Measurements from ENCODE around the gene TEX36. TPM values are rescaled to one million over a fixed set of nuclear protein-coding genes. Genes with fewer than 3 reads are reported as not detected.

TEX36 gene
- total and polyA plus RNA-seq, 9 of the 15 experiments (the other 6 are each of a cell fraction or from before 2014, with no cell fraction given) = 0.10 to 0.82 (median 0.15) TPM; not detected in 6

DNA sequence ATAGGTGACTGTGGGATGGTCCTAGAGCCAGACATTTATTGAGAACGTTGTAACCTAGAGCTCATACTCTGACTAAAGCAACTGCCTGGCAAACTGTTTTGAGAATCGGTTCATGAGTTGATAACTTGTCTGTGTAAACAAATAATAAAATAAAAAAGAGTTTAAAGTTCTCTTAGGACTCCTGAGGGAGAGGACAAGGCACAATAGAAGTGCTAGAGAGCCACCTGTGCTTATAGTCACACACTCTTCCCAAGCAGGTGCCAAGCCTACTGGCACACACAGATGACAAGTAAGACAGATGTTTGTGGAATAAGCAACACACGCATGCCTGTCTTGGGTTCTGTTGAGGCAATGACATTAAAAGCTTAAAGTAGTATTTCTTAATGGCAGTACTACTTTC is 44.5 kb upstream of the TEX36 start:
- WGBS (ENCODE audit: insufficient coverage, low coverage, missing lambda C conversion rate) = 57% methylated on average over 3 of the region's 3 CpGs
- H3K9me1 ChIP-seq (ENCODE audit: control insufficient read depth, insufficient read depth, low read length) = no peaks in the 10 kb centered on the region
- H3K27me3 ChIP-seq (ENCODE audit: control insufficient read depth in 2 of 2, insufficient read depth in 2 of 2, low read length in 2 of 2) = no peaks in the 10 kb centered on the region
- no peaks in the 10 kb centered on the region for H3K9me3 ChIP-seq (replicated peaks; ENCODE audit: control insufficient read depth, insufficient read depth, low read depth, low read length)
- H3K27ac ChIP-seq (ENCODE audit: extremely low read depth, low read depth, low read length) = no peak overlapping the region
- no peak overlapping the region for H2AFZ ChIP-seq (ENCODE audit: low read depth, low read length)
- in situ Hi-C loops (cut with MboI) = no loop called here
- ChIA-PET POLR2A (interaction anchor here (0.8 kb wide), 1 partner anchor 928 kb away, joined by 4 read pairs; no protein-coding TSS in a partner anchor), CTCF (ENCODE audit: low intra/inter-chr PET ratio) (no interaction called here)
- TF ChIP-seq HDAC8 (tag; IDR thresholded peaks at IDR 0.05) (no peak), BRF1 (IDR thresholded peaks at IDR 0.05; ENCODE audit: borderline replicate concordance, extremely low read depth, insufficient read length) (no peak), NCOA2 (IDR thresholded peaks at IDR 0.05; ENCODE audit: partially characterized antibody in 2 of 2) (no peak)
- TF ChIP-seq, protein P1, sequence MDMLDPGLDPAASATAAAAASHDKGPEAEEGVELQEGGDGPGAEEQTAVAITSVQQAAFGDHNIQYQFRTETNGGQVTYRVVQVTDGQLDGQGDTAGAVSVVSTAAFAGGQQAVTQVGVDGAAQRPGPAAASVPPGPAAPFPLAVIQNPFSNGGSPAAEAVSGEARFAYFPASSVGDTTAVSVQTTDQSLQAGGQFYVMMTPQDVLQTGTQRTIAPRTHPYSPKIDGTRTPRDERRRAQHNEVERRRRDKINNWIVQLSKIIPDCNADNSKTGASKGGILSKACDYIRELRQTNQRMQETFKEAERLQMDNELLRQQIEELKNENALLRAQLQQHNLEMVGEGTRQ (CRISPR knock-in tag; IDR thresholded peaks at IDR 0.05) = no peak
- TF ChIP-seq, protein P2, sequence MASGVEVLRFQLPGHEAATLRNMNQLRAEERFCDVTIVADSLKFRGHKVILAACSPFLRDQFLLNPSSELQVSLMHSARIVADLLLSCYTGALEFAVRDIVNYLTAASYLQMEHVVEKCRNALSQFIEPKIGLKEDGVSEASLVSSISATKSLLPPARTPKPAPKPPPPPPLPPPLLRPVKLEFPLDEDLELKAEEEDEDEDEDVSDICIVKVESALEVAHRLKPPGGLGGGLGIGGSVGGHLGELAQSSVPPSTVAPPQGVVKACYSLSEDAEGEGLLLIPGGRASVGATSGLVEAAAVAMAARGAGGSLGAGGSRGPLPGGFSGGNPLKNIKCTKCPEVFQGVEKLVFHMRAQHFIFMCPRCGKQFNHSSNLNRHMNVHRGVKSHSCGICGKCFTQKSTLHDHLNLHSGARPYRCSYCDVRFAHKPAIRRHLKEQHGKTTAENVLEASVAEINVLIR (CRISPR knock-in tag; IDR thresholded peaks at IDR 0.05) = no peak
- ATAC-seq (no peak), DNase-seq (ENCODE audit: extremely low read depth in 1 of 4, low spot score in 3 of 4) (no peak), FAIRE-seq (no peak)
- BruUV-seq (replicated peaks) = no TSS peak
- no peaks in the 10 kb centered on the region for H3K79me2 ChIP-seq (ENCODE audit: control insufficient read depth, insufficient read depth, low read length)
- H3K9ac ChIP-seq (ENCODE audit: insufficient read depth in 1 of 2, low read depth in 2 of 2, low read length in 2 of 2) = no peak overlapping the region
- H3K36me3 ChIP-seq (ENCODE audit: control insufficient read depth, insufficient read depth, low read length) = peaks cover 92% of the 10 kb centered on the region
- no peak overlapping the region for H3K4me3 ChIP-seq
- no peak overlapping the region for H3K4me2 ChIP-seq (ENCODE audit: insufficient read depth, low read length)
- H3K4me1 ChIP-seq (replicated peaks in 1 of 2; ENCODE audit: control insufficient read depth in 2 of 2, insufficient read depth in 2 of 2, low read length in 2 of 2) = no peaks in the 10 kb centered on the region
- intact Hi-C loops (cut with micrococcal nuclease) = no loop called here
- H4K20me1 ChIP-seq (replicated peaks; ENCODE audit: control insufficient read depth, insufficient read depth, low read length) = no peaks in the 10 kb centered on the region
